Measurements from ENCODE around the gene EPS8.

The EPS8 gene

GRCh38 chr12:15706010-15706676 is 83.0 kb downstream of the EPS8 start:
- no peaks in the 10 kb centered on the region for H3K27me3 ChIP-seq (ENCODE audit: insufficient read depth, low read length, poor library complexity)
- no peaks in the 10 kb centered on the region for H4K20me1 ChIP-seq (ENCODE audit: insufficient read depth, low read length)
- no peaks in the 10 kb centered on the region for H3K79me2 ChIP-seq (ENCODE audit: insufficient read depth, low read length)
- no peaks in the 10 kb centered on the region for H3K36me3 ChIP-seq (ENCODE audit: insufficient read depth, low read length)
- no peaks in the 10 kb centered on the region for H3K4me1 ChIP-seq (ENCODE audit: insufficient read depth, low read length)
- ATAC-seq (ENCODE audit: insufficient read depth, low read depth), result no peak
- TF ChIP-seq EZH2 (IDR thresholded peaks at IDR 0.05; ENCODE audit: borderline replicate concordance, low read depth, low read length, severe bottlenecking) (no peak), CTCF (IDR thresholded peaks at IDR 0.05; ENCODE audit: borderline replicate concordance, extremely low read depth, low read length, poor library complexity, severe bottlenecking) (no peak)
- no peak overlapping the region for H3K4me3 ChIP-seq (ENCODE audit: low read depth in 1 of 2, low read length in 2 of 2)
- H3K4me2 ChIP-seq (ENCODE audit: insufficient read depth, low read length), result no peak overlapping the region
- H3K27ac ChIP-seq (ENCODE audit: low read length), result no peak overlapping the region
- DNase-seq, result no peak
- no peaks in the 10 kb centered on the region for H3K9me3 ChIP-seq (ENCODE audit: insufficient read depth, low read length, severe bottlenecking)
- H3K9ac ChIP-seq (ENCODE audit: low read depth, low read length), result no peak overlapping the region
- no peak overlapping the region for H2AFZ ChIP-seq (ENCODE audit: low read depth, low read length)

- DNase-seq, result no peak
- H3K27ac ChIP-seq (ENCODE audit: low read length), result no peak overlapping the region
- H4K20me1 ChIP-seq (ENCODE audit: insufficient read depth, low read length), result no peaks in the 10 kb centered on the region
- no peaks in the 10 kb centered on the region for H3K79me2 ChIP-seq (ENCODE audit: insufficient read depth, low read length)
- H3K4me2 ChIP-seq (ENCODE audit: insufficient read depth, low read length), result no peak overlapping the region
- H3K4me3 ChIP-seq (ENCODE audit: low read depth in 1 of 2, low read length in 2 of 2), result no peak overlapping the region
- H3K36me3 ChIP-seq (ENCODE audit: insufficient read depth, low read length), result no peaks in the 10 kb centered on the region
- no peaks in the 10 kb centered on the region for H3K27me3 ChIP-seq (ENCODE audit: insufficient read depth, low read length, poor library complexity)
- ATAC-seq (ENCODE audit: insufficient read depth, low read depth), result no peak
- no peak for TF ChIP-seq EZH2 (IDR thresholded peaks at IDR 0.05; ENCODE audit: borderline replicate concordance, low read depth, low read length, severe bottlenecking)
- TF ChIP-seq CTCF (IDR thresholded peaks at IDR 0.05; ENCODE audit: borderline replicate concordance, extremely low read depth, low read length, poor library complexity, severe bottlenecking), result no peak
- no peak overlapping the region for H3K9ac ChIP-seq (ENCODE audit: low read depth, low read length)
- no peaks in the 10 kb centered on the region for H3K9me3 ChIP-seq (ENCODE audit: insufficient read depth, low read length, severe bottlenecking)
- H3K4me1 ChIP-seq (ENCODE audit: insufficient read depth, low read length), result no peaks in the 10 kb centered on the region
- H2AFZ ChIP-seq (ENCODE audit: low read depth, low read length), result no peak overlapping the region
Measured at GRCh38 chr12:15705606-15706005, 83.6 kb downstream of the EPS8 start.

- H3K27me3 ChIP-seq (ENCODE audit: insufficient read depth, low read length, poor library complexity), result peaks cover 4% of the 10 kb centered on the region
- no peaks in the 10 kb centered on the region for H3K79me2 ChIP-seq (ENCODE audit: insufficient read depth, low read length)
- TF ChIP-seq EZH2 (IDR thresholded peaks at IDR 0.05; ENCODE audit: borderline replicate concordance, low read depth, low read length, severe bottlenecking) (no peak), CTCF (IDR thresholded peaks at IDR 0.05; ENCODE audit: borderline replicate concordance, extremely low read depth, low read length, poor library complexity, severe bottlenecking) (no peak)
- DNase-seq, result no peak
- no peak for ATAC-seq (ENCODE audit: insufficient read depth, low read depth)
- no peak overlapping the region for H3K4me3 ChIP-seq (ENCODE audit: low read depth in 1 of 2, low read length in 2 of 2)
- no peak overlapping the region for H3K9ac ChIP-seq (ENCODE audit: low read depth, low read length)
- H4K20me1 ChIP-seq (ENCODE audit: insufficient read depth, low read length), result no peaks in the 10 kb centered on the region
- no peaks in the 10 kb centered on the region for H3K9me3 ChIP-seq (ENCODE audit: insufficient read depth, low read length, severe bottlenecking)
- no peak overlapping the region for H3K4me2 ChIP-seq (ENCODE audit: insufficient read depth, low read length)
- no peak overlapping the region for H3K27ac ChIP-seq (ENCODE audit: low read length)
- no peaks in the 10 kb centered on the region for H3K36me3 ChIP-seq (ENCODE audit: insufficient read depth, low read length)
- H2AFZ ChIP-seq (ENCODE audit: low read depth, low read length), result no peak overlapping the region
- H3K4me1 ChIP-seq (ENCODE audit: insufficient read depth, low read length), result no peaks in the 10 kb centered on the region
Measured at GRCh38 chr12:15702276-15702675, 86.9 kb downstream of the EPS8 start.

Measured in DND-41 (cell line).